GM21786 (cell line): ENCODE results near the gene CLEC17A.

Experiments
- ATAC-seq: cut with Tn5 transposase; IDR thresholded peaks from one replicate; pipeline ENCODE4 v1.9.1; 2021; ENCODE audit not compliant: unreplicated experiment

The CLEC17A gene

DNA sequence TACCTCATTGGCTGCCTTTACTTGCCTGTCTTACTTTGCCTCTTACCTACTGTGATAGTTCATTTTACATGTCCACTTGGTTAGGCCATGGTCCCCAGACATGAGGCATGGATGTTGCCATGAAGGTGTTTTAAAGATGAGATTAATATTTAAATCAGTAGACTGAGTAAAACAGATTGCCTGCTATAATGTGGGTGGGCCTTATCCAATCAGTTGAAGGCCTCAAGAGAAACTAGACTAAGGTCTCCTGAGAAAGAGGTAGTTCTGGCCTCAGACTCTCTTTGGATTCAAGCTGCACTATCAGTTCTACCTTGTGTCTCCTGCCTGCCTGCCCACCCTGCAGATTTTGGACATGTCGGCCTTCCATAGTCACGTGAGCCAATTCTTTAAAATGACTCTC lies 65.6 kb downstream of the CLEC17A start:
- no peak for ATAC-seq

DNA sequence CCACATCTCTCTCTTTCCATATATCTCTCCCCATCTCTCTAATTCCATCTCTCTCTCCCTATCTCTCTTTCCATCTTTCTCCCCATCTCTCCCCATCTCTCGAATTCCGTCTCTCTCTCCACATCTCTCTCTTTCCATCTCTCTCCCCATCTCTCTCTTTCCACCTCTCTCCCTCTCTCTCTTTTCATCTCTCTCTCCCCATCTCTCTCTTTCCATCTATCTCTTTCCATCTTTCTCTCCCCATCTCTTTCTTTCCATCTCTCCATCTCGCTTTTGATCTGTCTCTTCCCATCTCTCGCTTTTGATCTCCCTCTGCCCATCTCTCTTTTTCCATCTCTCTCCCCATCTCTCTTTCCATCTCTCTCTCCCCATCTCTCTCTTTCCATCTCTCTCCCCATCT lies 66.1 kb downstream of the CLEC17A start:
- no peak for ATAC-seq

DNA sequence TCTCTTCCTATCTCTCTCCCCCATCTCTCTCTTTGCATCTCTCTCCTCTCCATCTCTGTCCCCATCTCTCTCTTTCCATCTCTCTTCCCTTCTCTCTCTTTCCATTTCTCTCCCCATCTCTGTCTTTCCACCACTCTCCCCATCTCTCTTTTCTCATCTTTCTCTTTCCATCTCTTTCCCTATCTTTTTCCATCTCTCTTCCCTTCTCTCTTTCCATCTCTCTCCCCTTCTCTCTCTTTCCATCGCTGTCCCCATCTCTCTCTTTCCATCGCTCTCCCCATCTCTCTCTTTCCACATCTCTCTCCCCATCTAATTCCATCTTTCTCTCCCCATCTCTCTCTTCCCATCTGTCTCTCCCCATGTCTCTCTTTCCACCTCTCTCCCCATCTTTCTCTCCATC lies 67.3 kb downstream of the CLEC17A start:
- no peak for ATAC-seq

DNA sequence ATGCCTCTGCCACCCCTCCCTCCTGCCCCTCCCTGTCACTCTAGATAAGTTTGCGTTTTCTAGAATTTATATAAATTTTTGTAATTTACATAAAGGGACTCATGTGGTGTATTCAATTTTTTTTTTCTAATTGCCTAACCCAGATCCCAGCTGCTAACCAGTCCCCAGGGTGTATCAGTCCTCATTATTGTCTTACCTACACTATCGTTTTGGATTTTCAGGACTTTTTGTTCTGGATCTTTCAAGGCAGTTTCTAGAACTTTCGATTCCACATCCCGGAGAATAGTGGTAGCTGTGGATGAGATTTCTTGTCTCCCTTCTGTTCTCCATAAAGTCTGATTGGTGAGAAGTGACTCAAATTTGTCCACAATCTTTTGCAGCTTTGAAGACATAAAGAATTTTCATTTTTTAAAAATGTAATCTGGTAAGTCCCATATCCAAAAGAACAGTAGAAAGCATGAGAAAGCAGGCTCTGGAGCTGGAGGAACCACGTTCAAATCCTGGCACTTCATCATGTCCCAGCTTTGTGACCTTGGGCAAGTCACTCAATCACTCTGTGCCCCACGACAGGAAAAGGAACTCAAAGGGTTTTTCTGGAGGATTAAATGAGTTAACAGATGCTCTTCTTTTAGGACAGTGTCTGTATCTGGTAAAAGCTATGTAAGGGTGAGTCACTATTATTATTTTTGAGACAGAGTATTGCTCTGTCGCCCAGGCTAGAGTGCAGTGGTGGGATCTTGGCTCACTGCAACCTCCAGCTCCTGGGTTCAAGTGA lies 72.1 kb downstream of the CLEC17A start:
- no peak for ATAC-seq

DNA sequence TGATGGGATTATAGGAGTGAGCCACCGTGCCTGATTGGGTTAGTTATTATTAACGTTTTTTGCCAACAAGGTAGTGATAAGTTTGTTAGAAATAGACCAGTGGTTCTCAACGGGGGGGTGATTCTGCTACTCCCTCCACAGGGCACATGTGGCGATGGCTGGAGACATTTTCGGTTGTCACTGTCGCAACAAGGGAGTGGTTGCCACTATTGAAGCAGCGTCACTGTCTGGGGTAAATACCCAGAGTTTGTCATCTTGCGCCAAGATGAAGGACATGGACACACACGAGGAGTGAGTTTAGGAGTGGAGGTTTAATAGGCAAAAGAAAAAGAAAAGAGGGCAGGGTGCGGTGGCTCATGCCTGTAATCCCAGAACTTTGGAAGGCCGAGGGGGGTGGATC lies 72.8 kb downstream of the CLEC17A start:
- ATAC-seq, result no peak

DNA sequence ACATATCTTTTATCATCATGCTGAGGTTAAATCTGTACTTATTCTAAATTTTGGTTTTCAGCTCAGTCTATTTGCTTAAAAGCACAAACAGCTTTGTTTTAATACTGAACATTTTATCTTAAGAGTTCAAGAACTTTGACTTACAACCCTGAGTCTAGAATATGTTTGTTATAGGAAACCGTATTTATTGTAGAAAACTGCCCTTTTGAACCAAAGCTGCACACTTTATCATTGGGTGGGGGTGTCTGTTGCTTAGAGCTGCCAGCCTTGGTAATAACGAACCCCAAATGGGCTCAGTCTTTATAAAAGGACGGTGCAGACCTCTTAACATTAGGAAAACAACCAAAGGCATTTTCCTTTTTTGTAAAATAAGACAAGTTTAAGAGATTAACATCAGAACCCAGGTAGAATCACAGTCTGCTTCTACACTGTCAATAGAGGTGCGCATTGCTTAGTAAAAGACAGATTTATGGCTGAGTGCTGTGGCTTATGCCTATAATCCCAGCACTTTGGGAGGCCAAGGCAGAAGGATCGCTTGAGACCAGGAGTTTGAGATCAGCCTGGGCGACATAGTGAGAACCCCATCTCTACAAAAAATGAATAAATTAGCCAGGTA lies 77.1 kb downstream of the CLEC17A start:
- ATAC-seq, result no peak

DNA sequence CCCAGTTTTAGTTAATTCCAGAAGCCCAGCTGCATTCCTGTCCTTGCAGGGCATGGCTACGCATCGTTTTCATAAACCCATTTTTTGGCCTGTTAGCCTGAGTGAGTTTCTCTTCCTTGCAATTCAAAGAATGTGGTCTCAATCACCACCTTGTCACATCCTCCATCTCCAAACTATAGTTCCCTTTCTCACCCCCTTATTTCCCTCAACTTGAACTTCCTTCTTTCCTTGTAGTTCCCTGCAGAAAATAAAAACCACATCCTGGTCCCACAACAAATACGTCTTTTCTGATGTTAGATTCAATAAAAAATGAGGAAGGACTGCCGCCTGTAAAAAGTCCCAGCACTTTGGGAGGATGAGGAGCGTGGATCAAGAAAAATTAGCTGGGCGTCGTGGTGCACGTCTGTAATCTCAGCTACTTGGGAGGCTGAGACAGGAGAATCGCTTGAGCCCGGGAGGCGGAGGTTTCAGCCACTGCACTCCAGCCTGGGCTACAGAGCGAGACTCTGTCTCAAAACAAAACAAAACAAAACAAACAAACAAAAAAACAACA lies 78.6 kb downstream of the CLEC17A start:
- ATAC-seq, result no peak
